NCI-H524 (cell line): Measurements from ENCODE around the gene ARL16.

Source experiments
- DNase-seq, 2 experiments: peaks; one replicate each; lab custom pipeline; 2025; lab: John Stamatoyannopoulos, UW

Gene ARL16

DNA sequence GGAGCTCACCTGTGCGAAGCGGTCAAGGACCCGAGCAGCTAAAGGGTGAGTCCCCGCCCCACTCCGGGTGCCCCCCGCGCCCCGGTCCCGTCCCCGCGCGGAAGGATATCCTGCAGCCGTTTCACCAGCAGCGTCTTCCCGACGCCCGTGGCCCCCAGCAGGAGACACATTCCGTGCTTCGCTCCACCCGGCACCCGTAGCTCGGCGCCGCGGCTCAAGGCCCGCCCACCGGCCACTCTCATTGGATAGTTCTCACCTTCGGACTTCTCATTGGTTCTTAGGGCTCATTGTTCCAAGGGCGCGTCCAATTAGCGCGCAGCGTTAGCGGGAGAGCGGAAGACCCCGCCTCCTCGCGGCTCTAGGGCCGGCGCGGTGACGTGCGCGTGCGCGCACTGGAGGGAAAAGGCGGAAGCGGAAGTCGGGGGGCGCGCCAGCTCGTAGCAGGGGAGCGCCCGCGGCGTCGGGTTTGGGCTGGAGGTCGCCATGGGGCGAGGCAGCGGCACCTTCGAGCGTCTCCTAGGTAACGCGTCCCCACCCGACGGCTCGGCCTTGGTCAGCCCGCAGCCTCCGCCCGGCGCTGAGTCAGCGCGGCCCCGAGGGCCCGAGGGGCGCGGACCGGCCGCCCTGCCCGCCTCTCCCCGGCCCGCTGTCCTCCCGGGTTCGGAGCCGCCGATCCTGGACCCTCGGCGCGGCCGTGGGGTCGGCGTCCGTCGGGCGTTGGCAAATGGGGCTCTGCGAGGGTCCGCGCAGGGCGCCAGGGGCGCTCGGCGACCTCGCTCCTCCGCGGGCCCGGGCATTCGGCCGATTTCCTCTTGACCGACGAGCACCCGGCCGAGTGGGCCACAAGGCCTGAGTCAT, at the start of gene ARL16, which contains the start of gene HGS:
ARL16 (minus strand) TSS at position 214 of the 858 bp plus-strand sequence; CDS start at position 170, 44 bp downstream.
HGS (plus strand) TSS at position 428 of the 858 bp plus-strand sequence; CDS start at position 484, 56 bp downstream.
- DNase-seq = peak; percentile 100

DNA sequence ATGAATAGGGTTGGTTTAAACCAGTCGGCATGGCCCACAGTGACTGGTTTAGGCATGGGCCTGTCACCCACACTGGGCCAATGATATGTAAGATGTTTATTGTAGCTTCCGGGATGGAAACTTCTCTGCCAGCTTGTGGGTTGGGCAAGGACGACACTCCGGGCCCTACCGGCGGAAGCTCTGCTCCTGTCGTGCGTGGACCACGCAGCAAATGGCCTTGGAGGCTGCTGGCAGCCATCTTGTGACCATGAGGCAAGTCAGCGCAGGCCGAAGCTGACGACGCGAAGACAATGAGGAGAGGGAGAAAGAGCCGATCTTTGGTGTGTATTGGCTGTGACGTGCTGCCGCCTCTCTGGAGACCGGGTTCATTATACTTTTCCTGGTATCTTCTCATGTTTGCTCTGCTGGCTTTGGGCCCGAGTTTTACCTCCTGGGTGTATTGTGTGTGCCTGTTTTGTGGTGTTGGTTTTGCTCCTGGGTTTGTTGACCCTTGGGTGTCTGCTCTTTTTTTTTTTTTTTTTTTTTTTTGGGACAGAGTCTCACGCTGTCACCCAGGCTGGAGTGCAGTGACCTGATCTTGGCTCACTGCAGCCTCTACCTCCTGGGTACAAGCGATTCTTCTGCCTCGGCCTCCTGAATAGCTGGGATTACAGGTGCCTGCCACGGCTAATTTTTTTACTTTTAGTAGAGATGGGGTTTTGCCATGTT, 43.9 kb upstream of the ARL16 start:
- DNase-seq = no peak

DNA sequence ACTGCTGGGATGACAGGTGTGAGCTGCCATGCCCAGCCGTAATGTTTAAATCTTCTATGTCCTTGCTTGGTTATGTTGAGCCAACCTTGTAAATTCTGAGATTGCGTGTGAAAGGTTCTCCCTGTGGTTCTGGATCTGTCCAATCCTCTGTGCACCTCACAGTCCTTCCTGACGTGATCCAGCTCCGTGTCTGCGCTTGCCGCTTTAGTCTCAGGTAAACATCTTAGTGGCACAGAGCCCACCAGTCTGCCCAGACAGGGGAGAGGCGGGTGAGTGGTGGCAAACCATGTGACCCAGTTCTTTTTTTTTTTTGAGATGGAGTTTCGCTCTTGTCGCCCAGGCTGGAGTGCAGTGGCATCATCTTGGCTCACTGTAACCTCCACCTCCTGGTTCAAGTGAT, 42.4 kb upstream of the ARL16 start:
- DNase-seq = no peak

- DNase-seq = no peak
Measured at GRCh38 chr17:81725439-81725838, 41.8 kb upstream of the ARL16 start.

DNA sequence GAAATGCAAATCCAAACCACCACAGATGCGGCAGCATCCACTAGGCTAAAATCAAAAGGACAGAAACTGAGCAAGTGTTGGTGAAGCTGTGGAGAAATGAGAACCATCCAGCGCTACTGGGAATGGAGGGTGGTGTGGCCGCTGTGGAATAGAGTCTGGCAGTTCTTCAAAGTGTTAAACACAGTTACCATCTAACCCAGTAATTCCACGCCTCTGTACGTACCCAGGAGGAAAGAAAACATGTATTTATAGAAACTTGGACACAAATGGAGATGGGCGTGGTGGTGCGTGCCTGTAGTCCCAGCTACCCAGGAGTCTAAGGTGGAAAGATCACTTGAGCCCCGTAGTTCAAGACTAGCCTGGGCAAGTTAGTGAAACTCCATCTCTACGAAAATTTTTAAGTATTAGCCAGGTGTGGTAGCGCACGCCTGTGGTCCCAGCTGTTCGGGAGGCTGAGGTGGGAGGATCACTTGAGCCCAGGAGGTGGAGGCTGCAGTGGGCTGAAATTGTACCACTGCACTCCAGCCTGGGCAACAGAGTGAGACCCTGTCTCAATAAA, 40.1 kb upstream of the ARL16 start:
- DNase-seq = no peak

- no peak for DNase-seq
Measured at GRCh38 chr17:81722184-81723120, 38.9 kb upstream of the ARL16 start.

- no peak for DNase-seq
Measured at GRCh38 chr17:81720267-81721071, 36.9 kb upstream of the ARL16 start.

DNA sequence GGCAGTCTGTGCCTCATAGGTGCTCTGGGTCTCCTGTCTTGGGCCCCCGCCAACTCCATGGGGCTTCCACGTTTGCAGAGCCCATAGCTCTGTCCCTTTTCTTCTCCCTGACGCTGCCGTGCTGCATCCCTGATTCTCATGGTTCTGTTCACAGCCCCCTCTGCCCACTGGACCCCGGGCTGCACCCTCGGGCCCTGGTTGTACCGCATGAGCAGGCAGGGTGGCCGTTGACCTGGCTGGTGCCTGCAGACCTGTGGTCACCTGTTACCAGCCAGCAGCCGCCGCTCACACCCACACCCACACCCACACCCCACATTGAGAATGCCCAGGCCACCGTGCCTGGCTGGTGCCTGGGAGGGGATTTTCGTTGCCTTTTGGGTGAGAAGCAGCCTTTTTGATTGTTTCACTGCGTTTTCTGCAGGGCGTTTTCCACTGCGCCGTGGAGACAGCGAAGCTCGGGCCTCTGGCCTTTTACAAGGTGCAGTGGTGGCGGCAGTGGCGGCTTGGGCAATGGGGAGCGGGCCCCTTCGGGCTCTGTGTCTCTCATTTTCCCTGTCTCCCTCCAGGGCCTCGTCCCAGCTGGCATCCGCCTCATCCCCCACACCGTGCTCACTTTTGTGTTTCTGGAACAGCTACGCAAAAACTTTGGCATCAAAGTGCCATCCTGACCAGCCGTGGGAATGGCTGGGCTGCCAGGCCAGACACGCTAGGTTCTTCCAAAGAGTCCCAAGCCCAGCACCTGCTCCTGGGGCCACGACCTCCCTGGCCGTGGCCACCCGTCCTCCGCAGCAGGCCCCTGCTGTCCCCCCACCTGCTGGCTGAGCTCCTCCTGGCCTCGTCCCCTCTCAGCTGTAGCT, 36.0 kb upstream of the ARL16 start:
- DNase-seq = no peak

- no peak for DNase-seq
Measured at GRCh38 chr17:81717766-81718089, 34.1 kb upstream of the ARL16 start.

GRCh38 chr17:81717049-81717765, 33.6 kb upstream of the ARL16 start:
- no peak for DNase-seq

DNA sequence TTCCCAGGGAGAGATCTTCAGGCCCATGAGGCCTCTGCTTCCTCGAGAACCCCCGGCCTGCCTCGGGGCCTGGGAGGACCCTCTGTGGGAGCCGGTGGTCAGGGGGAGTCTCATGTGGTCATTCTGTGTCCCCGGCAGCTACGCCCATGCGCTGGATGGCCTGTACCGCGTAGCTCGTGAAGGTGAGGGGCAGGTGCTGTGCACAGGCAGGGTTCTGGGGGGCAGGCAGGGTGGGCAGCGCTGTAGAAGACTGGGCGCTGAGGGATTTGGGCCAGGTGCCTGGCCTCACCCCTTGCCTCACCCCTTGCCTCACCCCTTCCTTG, 33.0 kb upstream of the ARL16 start:
- no peak for DNase-seq

DNA sequence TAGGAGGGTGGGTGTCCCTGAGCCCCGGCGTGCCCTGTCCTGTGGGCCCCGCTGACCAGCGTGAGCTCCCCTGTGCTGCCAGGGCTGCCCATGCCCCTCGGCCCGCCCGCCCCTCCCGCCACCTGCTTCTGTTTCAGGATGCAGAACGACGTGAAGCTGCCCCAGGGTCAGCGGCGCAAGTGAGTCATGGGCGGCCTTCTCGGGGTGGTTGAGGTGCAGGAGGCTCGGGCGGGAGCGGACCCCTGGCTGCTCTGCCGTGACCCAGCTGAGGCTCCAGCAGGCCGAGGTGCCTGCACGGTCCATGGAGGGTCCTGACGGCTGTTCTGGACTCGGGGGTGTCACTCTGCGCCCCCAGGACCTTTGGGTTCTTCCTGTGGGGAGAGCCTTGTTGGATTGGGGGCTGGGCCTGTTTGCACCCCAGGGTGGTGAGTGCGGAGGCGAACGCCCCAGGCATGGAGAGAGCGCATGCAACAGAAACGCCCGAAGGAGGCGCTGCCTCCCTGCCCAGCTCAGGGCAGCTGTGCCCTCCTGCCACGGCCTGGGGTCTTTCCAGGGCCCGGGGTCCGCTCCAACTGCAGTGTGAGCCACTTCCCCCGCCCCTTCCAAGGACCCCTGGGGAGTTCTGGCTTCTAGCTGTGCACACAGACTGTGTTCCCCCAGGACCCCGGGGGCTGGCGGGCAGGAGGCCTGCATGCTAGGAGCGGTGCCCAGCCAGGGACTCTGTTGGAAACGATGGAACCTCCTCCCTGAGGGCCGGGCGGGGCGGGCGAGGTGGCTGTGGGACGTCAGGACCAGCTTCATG, 32.5 kb upstream of the ARL16 start:
- DNase-seq = no peak

- no peak for DNase-seq
Measured at GRCh38 chr17:81715107-81715871, 31.7 kb upstream of the ARL16 start.

DNA sequence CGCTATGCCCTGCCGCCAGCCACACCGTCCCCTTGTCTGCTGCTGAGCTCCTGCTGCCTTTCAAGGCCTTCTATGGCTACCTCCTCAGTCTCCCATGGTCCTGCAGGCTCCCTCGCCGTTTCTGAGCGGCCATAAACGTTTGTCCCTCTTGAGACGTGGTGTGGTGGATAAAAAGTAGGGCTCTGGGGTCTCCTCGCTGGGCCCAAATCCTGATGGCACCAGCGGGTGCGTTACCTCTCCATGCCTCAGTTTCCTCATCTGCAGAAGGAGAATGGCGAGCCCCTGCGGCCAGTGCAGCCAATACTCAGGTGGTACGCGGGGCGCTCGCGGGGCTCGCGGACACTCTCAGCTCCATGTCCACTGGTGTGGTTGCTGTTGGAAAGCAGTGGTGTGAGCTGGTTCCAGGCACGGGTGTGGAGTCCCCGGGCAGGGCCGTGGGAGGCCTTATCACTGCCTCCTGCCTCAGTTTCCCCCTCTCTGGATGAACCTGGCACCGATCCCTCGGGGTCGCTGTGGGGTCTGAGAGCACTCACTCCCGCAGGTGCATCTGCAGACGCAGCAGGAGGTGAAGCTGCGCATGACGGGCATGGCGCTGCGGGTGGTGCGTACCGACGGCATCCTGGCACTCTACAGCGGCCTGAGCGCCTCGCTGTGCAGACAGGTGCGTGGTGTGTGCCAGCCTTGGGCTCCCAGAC, 31.0 kb upstream of the ARL16 start:
- DNase-seq = no peak

DNA sequence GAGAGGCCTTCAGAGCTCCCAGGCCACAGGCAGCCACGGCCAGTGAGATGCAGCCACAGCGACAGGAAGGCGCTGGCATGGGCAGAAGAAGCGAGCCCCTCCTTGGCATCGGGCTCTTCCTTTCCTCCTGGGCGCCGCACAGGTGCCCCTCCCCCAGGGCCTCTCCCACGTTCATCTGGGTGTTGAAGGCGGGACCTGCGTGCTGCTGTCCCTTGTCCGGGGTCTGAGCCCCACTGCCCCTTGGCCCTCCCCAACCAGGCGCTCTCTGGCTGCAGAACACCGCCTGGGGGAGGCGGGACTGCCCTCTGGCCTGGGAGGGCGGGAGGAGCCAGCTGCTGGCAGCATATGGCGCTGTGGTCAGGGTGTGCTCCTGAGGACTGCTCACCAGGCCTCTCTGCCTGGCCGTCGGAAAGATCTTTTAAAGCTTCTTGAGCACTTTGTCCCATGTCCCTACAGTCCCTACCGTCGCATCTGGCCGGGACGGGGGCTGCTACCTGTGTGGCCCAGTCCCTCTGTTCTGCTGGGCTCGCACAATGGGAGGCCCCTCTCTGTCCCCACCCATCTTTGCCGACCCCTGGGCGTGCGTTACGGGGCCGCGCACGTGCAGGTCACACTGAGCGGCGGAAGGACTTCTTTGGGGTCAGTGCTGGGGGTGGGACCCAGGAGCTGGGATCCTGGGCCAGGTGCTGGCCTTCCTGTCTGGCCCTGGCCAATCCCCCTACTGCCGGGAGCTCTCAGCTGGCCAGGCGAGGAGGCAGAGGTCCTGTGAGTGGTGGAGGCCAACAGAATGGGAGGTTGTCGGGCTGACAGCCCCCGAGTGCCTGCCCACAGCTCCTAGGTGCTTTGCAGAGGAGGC, 30.2 kb upstream of the ARL16 start:
- DNase-seq = no peak

GRCh38 chr17:81713004-81713555, 29.5 kb upstream of the ARL16 start:
- no peak for DNase-seq
